ENCODE results near the gene GPC4. TPM values are rescaled to one million over a fixed set of nuclear protein-coding genes. Genes with fewer than 3 reads are reported as not detected.
A peak's percentile ranks its signal among the peaks of the same experiment; 100 is the strongest.

The GPC4 gene
- total and polyA plus RNA-seq, 9 donors, result 34.1 to 107 (median 92.7) TPM

GRCh38 chrX:133251204-133251603 is 164.1 kb downstream of the GPC4 start:
- 86% methylated on average over 1 of the region's 5 CpGs for WGBS (ENCODE audit: insufficient coverage)
- peaks cover 14% of the 10 kb centered on the region for H3K9me3 ChIP-seq (replicated peaks; ENCODE audit: control insufficient read depth, low read depth, low read length)
- H3K27ac ChIP-seq (ENCODE audit: low read length), result no peak overlapping the region
- H3K27me3 ChIP-seq (ENCODE audit: control insufficient read depth, insufficient read depth, low read length), result peaks cover 8% of the 10 kb centered on the region
- no peaks in the 10 kb centered on the region for H3K36me3 ChIP-seq (ENCODE audit: control insufficient read depth, insufficient read depth, low read length)
- no peak overlapping the region for H3K4me3 ChIP-seq (ENCODE audit: low read length)
- no peaks in the 10 kb centered on the region for H3K4me1 ChIP-seq (ENCODE audit: control insufficient read depth, insufficient read depth, low read length)
- no peak for DNase-seq

- WGBS (ENCODE audit: insufficient coverage), result 83% methylated on average over 2 of the region's 5 CpGs
- no peaks in the 10 kb centered on the region for H3K4me1 ChIP-seq (ENCODE audit: control insufficient read depth, insufficient read depth, low read length)
- H3K9me3 ChIP-seq (replicated peaks; ENCODE audit: control insufficient read depth, low read depth, low read length), result peaks cover 17% of the 10 kb centered on the region
- H3K4me3 ChIP-seq (ENCODE audit: low read length), result no peak overlapping the region
- peak; percentile 39 for DNase-seq
- H3K27me3 ChIP-seq (ENCODE audit: control insufficient read depth, insufficient read depth, low read length), result peaks cover 11% of the 10 kb centered on the region
- no peaks in the 10 kb centered on the region for H3K36me3 ChIP-seq (ENCODE audit: control insufficient read depth, insufficient read depth, low read length)
- no peak overlapping the region for H3K27ac ChIP-seq (ENCODE audit: low read length)
These were observed 164.8 kb downstream of the GPC4 start for GRCh38 chrX:133250184-133251100.

Other genes starting within 250 kb of the GPC4 start
- not detected for gene TFDP3, start 197.1 kb downstream of the GPC4 start, total RNA-seq
- gene TFDP3, start 197.1 kb downstream of the GPC4 start, polyA plus RNA-seq (ENCODE audit: insufficient read depth in 1 of 8, insufficient read length in 8 of 8, low replicate concordance in 1 of 8), result not detected